ENCODE measurements around the gene SLC7A8.

Gene SLC7A8

DNA sequence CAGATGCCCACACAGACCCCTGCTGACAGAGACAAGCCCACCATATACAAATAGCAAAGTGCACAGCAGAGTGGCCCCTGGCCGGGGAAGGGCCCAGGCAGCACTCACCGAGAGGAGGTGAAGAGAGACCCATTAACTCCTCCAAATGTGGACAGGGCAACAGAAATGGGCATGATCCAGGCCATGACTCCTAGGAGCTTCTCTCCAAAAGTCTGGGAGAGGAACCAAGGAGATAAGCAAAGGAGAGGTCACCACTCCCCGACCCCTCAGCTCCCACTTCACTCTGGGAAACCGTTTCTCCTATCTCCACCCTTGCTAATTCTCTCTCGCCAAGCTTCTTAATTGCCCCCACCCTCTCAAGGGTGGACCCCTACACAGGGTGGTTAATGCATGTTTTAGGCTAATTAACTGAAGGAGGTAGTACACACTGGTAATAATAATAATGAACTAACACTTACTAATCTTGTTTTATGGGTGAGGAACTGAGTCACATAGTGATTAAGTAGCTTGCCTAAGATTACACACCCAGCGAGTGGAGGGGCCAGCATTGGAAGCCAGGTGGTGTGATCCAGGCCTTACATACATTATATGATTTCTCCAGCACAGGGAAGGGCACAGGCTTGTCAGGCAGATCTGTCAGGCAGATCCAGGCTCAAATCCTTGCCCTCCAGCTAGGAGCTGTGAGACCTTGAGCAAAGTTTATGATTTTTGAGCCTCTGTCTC lies 45.5 kb downstream of the SLC7A8 start:
- H3K4me3 ChIP-seq (ENCODE audit: control insufficient read depth, low read depth, low read length) = no peak overlapping the region
- TF ChIP-seq, protein P1, sequence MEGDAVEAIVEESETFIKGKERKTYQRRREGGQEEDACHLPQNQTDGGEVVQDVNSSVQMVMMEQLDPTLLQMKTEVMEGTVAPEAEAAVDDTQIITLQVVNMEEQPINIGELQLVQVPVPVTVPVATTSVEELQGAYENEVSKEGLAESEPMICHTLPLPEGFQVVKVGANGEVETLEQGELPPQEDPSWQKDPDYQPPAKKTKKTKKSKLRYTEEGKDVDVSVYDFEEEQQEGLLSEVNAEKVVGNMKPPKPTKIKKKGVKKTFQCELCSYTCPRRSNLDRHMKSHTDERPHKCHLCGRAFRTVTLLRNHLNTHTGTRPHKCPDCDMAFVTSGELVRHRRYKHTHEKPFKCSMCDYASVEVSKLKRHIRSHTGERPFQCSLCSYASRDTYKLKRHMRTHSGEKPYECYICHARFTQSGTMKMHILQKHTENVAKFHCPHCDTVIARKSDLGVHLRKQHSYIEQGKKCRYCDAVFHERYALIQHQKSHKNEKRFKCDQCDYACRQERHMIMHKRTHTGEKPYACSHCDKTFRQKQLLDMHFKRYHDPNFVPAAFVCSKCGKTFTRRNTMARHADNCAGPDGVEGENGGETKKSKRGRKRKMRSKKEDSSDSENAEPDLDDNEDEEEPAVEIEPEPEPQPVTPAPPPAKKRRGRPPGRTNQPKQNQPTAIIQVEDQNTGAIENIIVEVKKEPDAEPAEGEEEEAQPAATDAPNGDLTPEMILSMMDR (IDR thresholded peaks at IDR 0.05; ENCODE audit: control insufficient read depth, insufficient read depth, low read depth, low read length, missing control alignments) = no peak
- DNase-seq (ENCODE audit: low read depth) = no peak

DNA sequence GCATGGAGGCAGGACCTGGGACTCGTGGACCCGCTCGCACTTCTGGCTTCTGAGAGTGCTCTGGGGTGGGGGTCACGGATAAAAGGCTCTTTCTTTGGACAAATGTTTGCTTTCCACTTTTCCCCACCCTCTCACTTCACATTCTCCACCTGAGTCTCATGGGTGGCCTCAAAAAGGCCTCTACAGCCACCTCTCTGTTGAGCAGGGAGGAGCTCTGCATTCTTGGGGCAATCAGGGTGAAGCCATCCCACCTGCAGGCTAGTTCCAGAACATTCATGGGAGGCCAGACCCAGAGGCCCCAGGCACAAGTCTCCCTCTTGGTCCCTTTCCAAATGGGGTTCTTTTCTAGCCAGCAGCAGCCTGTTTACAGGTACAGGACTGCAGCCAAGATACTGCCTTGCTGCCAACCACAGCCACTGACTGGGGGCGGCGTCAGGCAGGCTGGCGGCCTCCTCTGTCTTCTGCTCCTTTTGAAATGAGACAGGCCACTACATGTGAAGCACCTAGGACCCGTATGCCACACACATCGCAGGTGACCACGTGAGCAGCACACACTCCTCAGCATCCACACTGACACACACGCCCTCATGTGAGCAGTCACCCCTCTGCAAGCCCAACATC lies 46.2 kb downstream of the SLC7A8 start:
- DNase-seq (ENCODE audit: low read depth) = no peak
- TF ChIP-seq, protein P1 (IDR thresholded peaks at IDR 0.05; ENCODE audit: control insufficient read depth, insufficient read depth, low read depth, low read length, missing control alignments) = no peak
- H3K4me3 ChIP-seq (ENCODE audit: control insufficient read depth, low read depth, low read length) = no peak overlapping the region

GRCh38 chr14:23136566-23137133 lies 46.8 kb downstream of the SLC7A8 start:
- TF ChIP-seq, protein P1 (IDR thresholded peaks at IDR 0.05; ENCODE audit: control insufficient read depth, insufficient read depth, low read depth, low read length, missing control alignments) = no peak
- DNase-seq (ENCODE audit: low read depth) = no peak
- no peak overlapping the region for H3K4me3 ChIP-seq (ENCODE audit: control insufficient read depth, low read depth, low read length)

DNA sequence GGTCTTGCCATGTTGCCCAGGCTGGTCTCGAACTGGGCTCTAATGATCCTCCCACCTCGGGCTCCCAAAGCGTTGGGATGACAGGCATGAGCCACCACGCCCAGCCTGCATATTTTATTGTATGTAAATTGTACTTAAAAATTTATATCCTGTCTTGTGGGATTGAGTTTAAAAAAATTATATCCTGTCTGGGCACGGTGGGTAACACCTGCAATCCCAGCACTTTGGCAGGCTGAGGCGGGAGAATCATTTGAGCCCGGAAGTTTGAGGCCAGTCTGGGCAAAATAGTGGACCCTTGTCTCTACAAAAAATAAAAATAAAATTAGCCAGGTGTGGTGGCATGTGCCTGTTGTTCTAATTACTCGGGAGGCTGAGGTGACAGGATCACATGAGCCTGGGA lies 50.5 kb downstream of the SLC7A8 start:
- DNase-seq (ENCODE audit: low read depth) = no peak
- TF ChIP-seq, protein P1 (IDR thresholded peaks at IDR 0.05; ENCODE audit: control insufficient read depth, insufficient read depth, low read depth, low read length, missing control alignments) = no peak
- no peak overlapping the region for H3K4me3 ChIP-seq (ENCODE audit: control insufficient read depth, low read depth, low read length)

GRCh38 chr14:23131482-23131881 lies 52.0 kb downstream of the SLC7A8 start:
- H3K4me3 ChIP-seq (ENCODE audit: control insufficient read depth, low read depth, low read length) = no peak overlapping the region
- no peak for DNase-seq (ENCODE audit: low read depth)
- TF ChIP-seq, protein P1 (IDR thresholded peaks at IDR 0.05; ENCODE audit: control insufficient read depth, insufficient read depth, low read depth, low read length, missing control alignments) = no peak

- no peak overlapping the region for H3K4me3 ChIP-seq (ENCODE audit: control insufficient read depth, low read depth, low read length)
- TF ChIP-seq, protein P1 (IDR thresholded peaks at IDR 0.05; ENCODE audit: control insufficient read depth, insufficient read depth, low read depth, low read length, missing control alignments) = no peak
- no peak for DNase-seq (ENCODE audit: low read depth)
Observed at GRCh38 chr14:23130871-23131270, 52.6 kb downstream of the SLC7A8 start.

All from AG09309 (cell line).